Measurements from ENCODE around the gene PRRT3. TPM values are rescaled to one million over a fixed set of nuclear protein-coding genes. Genes with fewer than 3 reads are reported as not detected.

PRRT3 gene
- total RNA-seq, 1 donor from 2014 or later = 4.3 TPM

- Mint-ChIP-seq H3K36me3 (ENCODE audit: low read depth) (no peaks in the 10 kb centered on the region), H3K9me3 (no peaks in the 10 kb centered on the region), H3K4me3 (no peak overlapping the region), H3K4me1 (peaks cover 3% of the 10 kb centered on the region), H3K27me3 (peaks cover 4% of the 10 kb centered on the region), H3K27ac (no peak overlapping the region)
- DNase-seq (no peak), ATAC-seq (ENCODE audit: low read depth) (no peak)
- POLR2A ChIA-PET = no interaction called here
- CTCF ChIA-PET = no interaction called here
- TF ChIP-seq CTCF (IDR thresholded peaks at IDR 0.05) = no peak
- intact Hi-C loops (cut with micrococcal nuclease) = no loop called here
Observed at GRCh38 chr3:9906480-9906879, 45.7 kb downstream of the PRRT3 start.

- DNase-seq (no peak), ATAC-seq (ENCODE audit: low read depth) (no peak)
- ChIA-PET POLR2A (no interaction called here), CTCF (no interaction called here)
- H3K27me3 Mint-ChIP-seq = no peaks in the 10 kb centered on the region
- H3K36me3 Mint-ChIP-seq (ENCODE audit: low read depth) = no peaks in the 10 kb centered on the region
- no peak overlapping the region for H3K27ac Mint-ChIP-seq
- no peak for TF ChIP-seq CTCF (IDR thresholded peaks at IDR 0.05)
- intact Hi-C loops (cut with micrococcal nuclease) = no loop called here
- no peaks in the 10 kb centered on the region for H3K9me3 Mint-ChIP-seq
- H3K4me1 Mint-ChIP-seq = no peaks in the 10 kb centered on the region
- H3K4me3 Mint-ChIP-seq = no peak overlapping the region
Observed at GRCh38 chr3:9903904-9904303, 48.3 kb downstream of the PRRT3 start.

GRCh38 chr3:9903238-9903624 lies 49.0 kb downstream of the PRRT3 start:
- no peaks in the 10 kb centered on the region for H3K9me3 Mint-ChIP-seq
- ChIA-PET CTCF (no interaction called here), POLR2A (interaction anchor here (1.0 kb wide), 1 partner anchor 12 kb away, joined by 3 read pairs; no protein-coding TSS in a partner anchor)
- H3K4me1 Mint-ChIP-seq = peaks cover 3% of the 10 kb centered on the region
- no peak overlapping the region for H3K27ac Mint-ChIP-seq
- TF ChIP-seq CTCF (IDR thresholded peaks at IDR 0.05) = no peak
- intact Hi-C loops (cut with micrococcal nuclease) = no loop called here
- ATAC-seq (ENCODE audit: low read depth) (no peak), DNase-seq (no peak)
- no peaks in the 10 kb centered on the region for H3K27me3 Mint-ChIP-seq
- no peaks in the 10 kb centered on the region for H3K36me3 Mint-ChIP-seq (ENCODE audit: low read depth)
- H3K4me3 Mint-ChIP-seq = no peak overlapping the region

GRCh38 chr3:9902372-9903237 lies 49.6 kb downstream of the PRRT3 start, which contains the start of gene IL17RE:
TSS of gene IL17RE (plus strand) at chr3:9902848. CDS start at chr3:9902933, 85 bp downstream.
- H3K4me3 Mint-ChIP-seq = no peak within 1 kb of the TSS
- CTCF ChIA-PET = no interaction called here

More at GRCh38 chr3:9902372-9903237, 49.6 kb downstream of the PRRT3 start, which contains the start of gene IL17RE:
- intact Hi-C loops (cut with micrococcal nuclease) = no loop called here
- POLR2A ChIA-PET = interaction anchor here (1.0 kb wide), 1 partner anchor 12 kb away, joined by 3 read pairs; no protein-coding TSS in a partner anchor
- Mint-ChIP-seq H3K27me3 (no peaks in the 10 kb centered on the region), H3K4me1 (peaks cover 7% of the 10 kb centered on the region), H3K36me3 (ENCODE audit: low read depth) (no peaks in the 10 kb centered on the region), H3K27ac (no peak within 1 kb of the TSS), H3K9me3 (no peaks in the 10 kb centered on the region)
- ATAC-seq (ENCODE audit: low read depth) (no peak), DNase-seq (no peak)
- TF ChIP-seq CTCF (IDR thresholded peaks at IDR 0.05) = no peak
